Prostate gland (tissue), 2 donors: ENCODE data around the gene SLIT3. TPM values are rescaled to one million over a fixed set of nuclear protein-coding genes. Genes with fewer than 3 reads are reported as not detected.

Experiments used
- DNase-seq: peaks from one replicate; pipeline ENCODE4 v3.0.0-alpha.2; 2019; ENCODE audit warnings: low spot score
- H3K27ac ChIP-seq, 2 donors: fragments of 200-600 bp; sonication (generic); 2 replicates each; pipeline ENCODE4 v1.5.1; 2017 to 2019
- H3K27me3 ChIP-seq: fragments of 200-600 bp; sonication (generic); replicated peaks from 2 replicates; pipeline ENCODE4 v1.5.1; 2019; ENCODE audit not compliant: insufficient read depth
- H3K36me3 ChIP-seq, 2 donors: fragments of 200-600 bp; sonication (generic); 1 replicate in 1 of 2; 2 replicates in 1 of 2; pipeline versions ENCODE4 v1.5.1 to v1.8.1; 2017 to 2019
- H3K4me1 ChIP-seq: fragments of 200-600 bp; sonication (generic); replicated peaks from 2 replicates; pipeline ENCODE4 v1.5.1; 2019
- H3K4me3 ChIP-seq, 2 donors: fragments of 200-600 bp; sonication (generic); 2 replicates each; pipeline ENCODE4 v1.5.1; 2017 to 2019
- H3K9me3 ChIP-seq: fragments of 200-600 bp; sonication (generic); 2 replicates; pipeline ENCODE4 v1.5.1; 2017
- POLR2A ChIP-seq: fragments of 450-650 bp; IDR thresholded peaks from one replicate; pipeline ENCODE4 v1.6.1; 2016; ENCODE audit warnings: antibody characterized with exemption, mild to moderate bottlenecking
- POLR2AphosphoS5 ChIP-seq: sonication (generic); formaldehyde crosslinking; IDR thresholded peaks from one replicate; pipeline ENCODE4 v1.6.1; 2017; ENCODE audit warnings: antibody characterized with exemption
- WGBS: methylation state at CpG from one replicate; pipeline ENCODE4 v1.1.5; 2018; 5-methylcytosine and 5-hydroxymethylcytosine counted together
- intact Hi-C: fragments of 100-400 bp; cut with DNase I; formaldehyde crosslinking; loops from one replicate; pipeline ENCODE4 v1.14.2; 2022
- total RNA-seq, 2 donors: library from RNA; depleted of rRNA; stranded (reverse); fragments of >200 nt; gene quantifications; one replicate each; pipeline ENCODE4 v1.1.0, GENCODE V29; 2016
- TF ChIP-seq, protein P1 (sequence below), 4 experiments: fragments of 200-600 bp in 2 of 4; fragments of 450-650 bp in 2 of 4; sonication (generic) in 2 of 4; IDR thresholded peaks; 1 replicate in 3 of 4; 2 replicates in 1 of 4; pipeline ENCODE4 v1.5.1; 2016 to 2019; ENCODE audit warnings: antibody characterized with exemption in 4 of 4, mild to moderate bottlenecking in 2 of 4, moderate library complexity in 2 of 4

Gene SLIT3
- total RNA-seq, 2 donors from 2014 or later, result 8.3 TPM

DNA sequence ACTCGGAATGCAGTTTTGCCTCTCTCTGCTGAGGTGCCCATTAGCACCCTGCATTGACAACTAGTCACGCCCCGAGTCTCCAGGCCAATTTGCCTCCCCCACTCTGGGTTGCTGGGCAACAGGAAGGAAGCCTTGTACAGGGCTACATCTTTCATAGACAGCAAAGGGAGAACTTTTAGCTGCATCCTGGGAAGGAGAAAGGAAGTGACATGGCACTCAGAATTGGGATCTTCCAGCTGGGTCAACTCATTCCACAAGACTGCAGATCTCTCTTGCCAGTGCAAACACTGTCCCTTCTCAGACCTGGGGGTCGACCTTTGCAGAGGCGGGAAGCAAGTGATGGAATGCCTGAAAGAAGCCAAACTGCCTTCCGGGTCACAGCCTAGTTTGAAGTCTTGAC, 282.0 kb downstream of the SLIT3 start:
- no peaks in the 10 kb centered on the region for H3K36me3 ChIP-seq
- no peaks in the 10 kb centered on the region for H3K9me3 ChIP-seq
- WGBS, result 79% methylated on average over 6 of the region's 6 CpGs
- H3K27me3 ChIP-seq, result peaks cover 4% of the 10 kb centered on the region
- TF ChIP-seq POLR2AphosphoS5 (no peak), POLR2A (no peak)
- TF ChIP-seq, protein P1, sequence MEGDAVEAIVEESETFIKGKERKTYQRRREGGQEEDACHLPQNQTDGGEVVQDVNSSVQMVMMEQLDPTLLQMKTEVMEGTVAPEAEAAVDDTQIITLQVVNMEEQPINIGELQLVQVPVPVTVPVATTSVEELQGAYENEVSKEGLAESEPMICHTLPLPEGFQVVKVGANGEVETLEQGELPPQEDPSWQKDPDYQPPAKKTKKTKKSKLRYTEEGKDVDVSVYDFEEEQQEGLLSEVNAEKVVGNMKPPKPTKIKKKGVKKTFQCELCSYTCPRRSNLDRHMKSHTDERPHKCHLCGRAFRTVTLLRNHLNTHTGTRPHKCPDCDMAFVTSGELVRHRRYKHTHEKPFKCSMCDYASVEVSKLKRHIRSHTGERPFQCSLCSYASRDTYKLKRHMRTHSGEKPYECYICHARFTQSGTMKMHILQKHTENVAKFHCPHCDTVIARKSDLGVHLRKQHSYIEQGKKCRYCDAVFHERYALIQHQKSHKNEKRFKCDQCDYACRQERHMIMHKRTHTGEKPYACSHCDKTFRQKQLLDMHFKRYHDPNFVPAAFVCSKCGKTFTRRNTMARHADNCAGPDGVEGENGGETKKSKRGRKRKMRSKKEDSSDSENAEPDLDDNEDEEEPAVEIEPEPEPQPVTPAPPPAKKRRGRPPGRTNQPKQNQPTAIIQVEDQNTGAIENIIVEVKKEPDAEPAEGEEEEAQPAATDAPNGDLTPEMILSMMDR (IDR thresholded peaks at IDR 0.05), result no peak
- intact Hi-C loops, result no loop called here
- no peak overlapping the region for H3K4me3 ChIP-seq
- no peak overlapping the region for H3K27ac ChIP-seq
- DNase-seq, result no peak
- H3K4me1 ChIP-seq, result no peaks in the 10 kb centered on the region

DNA sequence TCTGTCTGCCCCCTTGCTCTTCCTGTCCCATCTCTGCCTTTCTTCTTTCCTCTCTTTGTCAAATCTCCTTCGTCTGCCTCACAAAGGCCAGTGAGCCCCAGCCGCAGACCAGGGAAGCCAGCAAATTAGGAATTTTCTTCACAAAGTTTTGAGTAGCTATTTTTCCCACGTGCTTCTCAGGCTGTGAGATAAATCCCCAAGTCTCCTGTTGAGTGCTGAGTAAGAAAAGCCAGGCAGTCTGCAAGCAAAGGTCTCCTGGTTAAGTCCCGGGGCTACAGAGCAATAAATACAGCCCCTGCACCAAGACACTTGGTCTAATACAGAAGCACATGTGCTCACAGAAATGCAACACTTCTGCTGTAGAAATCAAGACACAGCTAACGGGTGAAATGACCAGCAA, 284.9 kb downstream of the SLIT3 start:
- no peaks in the 10 kb centered on the region for H3K9me3 ChIP-seq
- WGBS, result 84% methylated on average over 5 of the region's 5 CpGs
- DNase-seq, result no peak
- no peaks in the 10 kb centered on the region for H3K36me3 ChIP-seq
- TF ChIP-seq, protein P1 (IDR thresholded peaks at IDR 0.05), result no peak
- TF ChIP-seq POLR2A, result no peak
- no peak for TF ChIP-seq POLR2AphosphoS5
- no peak overlapping the region for H3K27ac ChIP-seq
- no peaks in the 10 kb centered on the region for H3K4me1 ChIP-seq
- H3K27me3 ChIP-seq, result peaks cover 4% of the 10 kb centered on the region
- intact Hi-C loops, result no loop called here
- H3K4me3 ChIP-seq, result no peak overlapping the region

DNA sequence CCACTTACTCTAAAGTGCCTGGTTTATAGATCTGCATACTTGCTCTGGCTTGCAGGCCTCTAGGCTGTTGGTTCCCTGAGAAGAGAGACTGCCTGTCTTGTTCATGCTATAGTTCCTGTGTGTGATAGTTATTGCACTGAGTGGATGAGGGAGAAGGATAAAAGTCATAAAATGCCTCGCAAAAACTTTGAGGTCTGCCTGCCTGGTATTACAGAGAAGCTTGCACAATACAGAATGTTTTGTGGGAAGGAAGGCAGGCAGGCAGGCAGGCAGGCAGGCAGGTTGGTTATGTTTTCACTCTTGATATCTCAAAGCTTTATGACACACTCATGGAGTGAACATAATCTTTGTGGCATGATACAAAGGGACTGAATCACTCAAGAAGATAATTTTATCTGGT, 287.1 kb downstream of the SLIT3 start:
- Histone ChIP-seq H3K27me3 (peaks cover 4% of the 10 kb centered on the region), H3K36me3 (no peaks in the 10 kb centered on the region), H3K4me1 (no peaks in the 10 kb centered on the region), H3K4me3 (no peak overlapping the region), H3K27ac (no peak overlapping the region), H3K9me3 (no peaks in the 10 kb centered on the region)
- intact Hi-C loops, result no loop called here
- peak; percentile 27 for TF ChIP-seq POLR2AphosphoS5
- TF ChIP-seq, protein P1 (IDR thresholded peaks at IDR 0.05), result no peak
- no peak for TF ChIP-seq POLR2A
- DNase-seq, result peak; percentile 24
- WGBS, result 50% methylated on average over 1 of the region's 1 CpG

DNA sequence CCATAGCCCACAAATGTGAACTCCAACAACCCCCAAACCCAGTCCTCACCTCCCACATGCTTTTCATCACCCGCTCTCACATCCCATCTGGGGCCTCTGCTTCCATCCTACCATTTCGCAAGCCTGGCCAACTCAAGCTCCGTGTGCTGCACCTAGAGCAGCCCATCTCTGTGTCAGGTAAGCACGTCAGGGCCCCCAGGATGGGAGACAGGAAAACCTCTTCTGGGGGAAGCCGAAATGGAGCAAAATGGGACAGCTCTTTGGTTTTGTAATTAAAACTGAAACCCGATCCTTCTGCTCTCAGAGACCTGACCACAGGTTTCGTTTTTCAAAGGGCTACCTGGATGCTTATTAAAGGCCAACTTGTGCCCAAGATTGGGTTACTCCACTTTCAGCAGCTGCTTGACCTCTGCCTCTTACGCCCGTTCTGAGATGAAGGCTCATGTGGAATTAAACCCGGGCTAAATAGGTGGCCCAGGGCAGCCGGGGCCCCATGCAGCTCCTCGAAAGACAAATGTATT, 287.7 kb downstream of the SLIT3 start:
- 78% methylated on average over 12 of the region's 12 CpGs for WGBS

DNA sequence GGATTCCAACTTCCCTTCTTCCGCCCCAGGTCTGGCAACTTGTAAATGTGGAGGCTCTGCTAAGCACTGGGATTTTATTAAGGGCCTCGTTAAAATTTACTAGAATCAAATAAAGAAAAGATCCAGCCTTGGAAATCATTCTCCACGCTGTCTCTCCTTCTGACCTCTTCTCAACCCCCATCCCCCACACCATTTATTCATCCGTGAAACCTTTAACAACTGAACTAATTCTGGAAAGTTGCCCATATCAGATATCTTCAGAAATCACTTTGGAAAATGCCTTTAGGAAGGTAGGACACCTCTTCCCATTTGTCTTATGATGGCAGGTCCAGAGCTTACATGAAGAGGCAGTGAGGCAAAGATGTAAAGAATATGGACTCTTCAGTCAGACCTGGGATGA, 288.5 kb downstream of the SLIT3 start:
- Histone ChIP-seq H3K27ac (no peak overlapping the region), H3K4me3 (no peak overlapping the region), H3K4me1 (no peaks in the 10 kb centered on the region), H3K27me3 (peaks cover 2% of the 10 kb centered on the region), H3K9me3 (no peaks in the 10 kb centered on the region), H3K36me3 (no peaks in the 10 kb centered on the region)
- TF ChIP-seq POLR2A, result no peak
- peak; percentile 35 for TF ChIP-seq POLR2AphosphoS5
- 22% methylated on average over 4 of the region's 4 CpGs for WGBS
- intact Hi-C loops, result no loop called here
- no peak for DNase-seq

More for the DNA sequence above, 287.7 kb downstream of the SLIT3 start:
- intact Hi-C loops, result no loop called here
- H3K9me3 ChIP-seq, result no peaks in the 10 kb centered on the region
- no peak overlapping the region for H3K27ac ChIP-seq
- no peaks in the 10 kb centered on the region for H3K4me1 ChIP-seq
- no peaks in the 10 kb centered on the region for H3K36me3 ChIP-seq
- no peak for DNase-seq
- no peak for TF ChIP-seq POLR2AphosphoS5
- no peak for TF ChIP-seq POLR2A
- TF ChIP-seq, protein P1 (IDR thresholded peaks at IDR 0.05), result no peak
- H3K27me3 ChIP-seq, result peaks cover 3% of the 10 kb centered on the region
- H3K4me3 ChIP-seq, result no peak overlapping the region
